ENCODE data around the gene OSBPL10. TPM values are rescaled to one million over a fixed set of nuclear protein-coding genes. Genes with fewer than 3 reads are reported as not detected.

OSBPL10 gene
- total RNA-seq, 1 donor from 2014 or later, result 24.4 TPM

DNA sequence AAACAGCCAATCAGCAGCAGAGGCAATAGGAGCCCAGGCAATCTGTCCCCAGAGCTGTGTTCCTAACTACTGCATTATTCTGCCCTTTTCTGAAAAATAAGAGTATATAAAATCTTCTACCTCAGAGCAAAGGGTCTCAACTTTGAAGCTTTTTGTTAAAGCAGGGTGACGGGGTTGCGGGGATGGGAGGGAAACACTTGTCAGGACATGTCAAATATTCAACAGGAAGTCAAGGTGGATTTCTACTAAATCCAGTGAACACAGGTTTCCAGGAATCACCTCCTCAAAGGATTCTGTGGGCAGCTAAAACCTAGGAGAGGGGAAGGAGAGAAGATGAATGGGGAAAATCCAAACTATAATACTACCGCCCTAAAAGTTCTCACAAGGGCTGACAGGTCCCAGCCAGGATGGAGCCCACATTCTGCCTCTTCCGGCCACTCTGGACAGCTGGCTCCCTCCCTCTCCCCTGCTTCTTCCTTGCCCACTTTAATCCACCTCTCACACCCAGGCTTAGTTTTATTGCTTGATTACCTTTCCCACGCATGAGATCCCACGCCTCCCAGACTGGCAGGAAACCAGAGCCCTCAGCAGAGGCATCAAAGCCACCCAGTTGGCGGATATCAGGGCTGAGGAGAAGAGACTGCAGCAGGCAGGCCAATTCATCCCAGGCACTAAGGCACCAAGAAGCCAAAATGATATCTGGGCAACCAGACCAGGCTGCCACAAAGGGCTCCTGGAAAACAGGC, 77.2 kb downstream of the OSBPL10 start:
- no peak for DNase-seq (ENCODE audit: extremely low spot score, unreplicated experiment)
- peaks cover 16% of the 10 kb centered on the region for H3K4me1 Mint-ChIP-seq (ENCODE audit: unreplicated experiment)
- H3K9me3 Mint-ChIP-seq, result no peaks in the 10 kb centered on the region
- TF ChIP-seq, protein P1, sequence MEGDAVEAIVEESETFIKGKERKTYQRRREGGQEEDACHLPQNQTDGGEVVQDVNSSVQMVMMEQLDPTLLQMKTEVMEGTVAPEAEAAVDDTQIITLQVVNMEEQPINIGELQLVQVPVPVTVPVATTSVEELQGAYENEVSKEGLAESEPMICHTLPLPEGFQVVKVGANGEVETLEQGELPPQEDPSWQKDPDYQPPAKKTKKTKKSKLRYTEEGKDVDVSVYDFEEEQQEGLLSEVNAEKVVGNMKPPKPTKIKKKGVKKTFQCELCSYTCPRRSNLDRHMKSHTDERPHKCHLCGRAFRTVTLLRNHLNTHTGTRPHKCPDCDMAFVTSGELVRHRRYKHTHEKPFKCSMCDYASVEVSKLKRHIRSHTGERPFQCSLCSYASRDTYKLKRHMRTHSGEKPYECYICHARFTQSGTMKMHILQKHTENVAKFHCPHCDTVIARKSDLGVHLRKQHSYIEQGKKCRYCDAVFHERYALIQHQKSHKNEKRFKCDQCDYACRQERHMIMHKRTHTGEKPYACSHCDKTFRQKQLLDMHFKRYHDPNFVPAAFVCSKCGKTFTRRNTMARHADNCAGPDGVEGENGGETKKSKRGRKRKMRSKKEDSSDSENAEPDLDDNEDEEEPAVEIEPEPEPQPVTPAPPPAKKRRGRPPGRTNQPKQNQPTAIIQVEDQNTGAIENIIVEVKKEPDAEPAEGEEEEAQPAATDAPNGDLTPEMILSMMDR (conservative IDR thresholded peaks at IDR 0.05), result no peak
- H3K4me3 Mint-ChIP-seq, result no peak overlapping the region
- peaks cover 3% of the 10 kb centered on the region for H3K36me3 Mint-ChIP-seq
- no peaks in the 10 kb centered on the region for H3K27me3 Mint-ChIP-seq
- no peak overlapping the region for H3K27ac Mint-ChIP-seq

DNA sequence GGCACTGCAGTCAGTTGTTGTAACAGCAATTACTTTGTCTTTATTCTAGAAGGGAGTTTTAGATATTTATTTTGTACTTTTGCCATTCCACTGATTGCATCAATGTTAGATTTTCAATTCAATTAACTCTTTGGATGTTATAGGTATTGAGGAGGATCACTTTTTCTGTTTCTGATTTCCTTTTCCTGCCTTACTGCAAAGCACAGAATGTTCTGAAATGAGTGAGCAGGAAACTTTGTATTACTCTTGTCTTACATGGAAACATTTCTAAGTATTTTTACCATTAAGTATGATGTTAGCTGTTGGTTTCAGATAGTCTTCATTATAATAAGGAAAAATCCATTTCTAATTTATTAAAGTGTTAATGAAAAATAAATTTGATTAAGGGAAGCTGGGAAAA, 80.5 kb downstream of the OSBPL10 start:
- H3K36me3 Mint-ChIP-seq, result peaks cover 3% of the 10 kb centered on the region
- TF ChIP-seq, protein P1 (conservative IDR thresholded peaks at IDR 0.05), result no peak
- H3K4me1 Mint-ChIP-seq (ENCODE audit: unreplicated experiment), result peaks cover 5% of the 10 kb centered on the region
- H3K4me3 Mint-ChIP-seq, result no peak overlapping the region
- DNase-seq (ENCODE audit: extremely low spot score, unreplicated experiment), result no peak
- no peak overlapping the region for H3K27ac Mint-ChIP-seq
- no peaks in the 10 kb centered on the region for H3K9me3 Mint-ChIP-seq
- H3K27me3 Mint-ChIP-seq, result no peaks in the 10 kb centered on the region

DNA sequence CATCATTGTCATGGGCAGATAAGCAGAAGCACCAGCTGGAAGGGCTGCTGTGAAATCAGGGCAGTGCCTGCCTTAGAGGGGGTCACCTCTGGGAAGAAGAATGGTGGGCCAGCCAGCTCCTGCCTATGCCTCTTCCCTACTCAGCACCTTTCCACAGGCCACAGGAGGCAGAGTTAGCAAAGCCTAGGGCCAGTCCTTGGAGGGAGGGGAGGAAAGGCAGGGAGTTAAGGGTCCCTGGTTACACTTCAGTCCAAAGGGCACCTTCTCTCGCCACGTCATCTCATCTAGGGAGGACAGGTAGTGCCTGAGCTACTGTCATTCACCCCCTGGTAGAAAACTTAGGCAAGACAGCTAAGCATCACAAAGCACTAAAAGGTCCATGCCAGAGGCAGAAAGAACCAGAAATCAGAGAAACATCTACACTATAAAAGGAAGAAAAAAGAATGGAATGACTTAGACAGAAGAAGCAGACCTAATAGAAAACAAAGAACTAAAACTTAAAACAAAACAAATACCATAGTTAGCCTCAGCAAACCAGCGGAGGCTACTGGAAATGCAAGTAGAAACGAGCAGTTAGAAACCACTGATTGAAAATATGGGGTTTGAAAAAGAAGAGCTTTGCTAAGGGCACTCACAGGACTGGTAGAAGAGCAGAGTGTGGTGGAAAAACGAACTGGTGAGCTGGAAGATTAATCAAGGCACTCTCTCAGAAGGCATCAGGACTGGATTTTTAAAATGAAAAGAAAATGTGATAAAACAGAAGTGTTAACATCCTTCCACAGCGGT, 84.2 kb downstream of the OSBPL10 start:
- Mint-ChIP-seq H3K9me3 (peaks cover 4% of the 10 kb centered on the region), H3K36me3 (peaks cover 4% of the 10 kb centered on the region), H3K4me1 (ENCODE audit: unreplicated experiment) (peaks cover 11% of the 10 kb centered on the region), H3K27ac (no peak overlapping the region), H3K27me3 (peaks cover 3% of the 10 kb centered on the region), H3K4me3 (no peak overlapping the region)
- TF ChIP-seq, protein P1 (conservative IDR thresholded peaks at IDR 0.05), result no peak
- DNase-seq (ENCODE audit: extremely low spot score, unreplicated experiment), result no peak

DNA sequence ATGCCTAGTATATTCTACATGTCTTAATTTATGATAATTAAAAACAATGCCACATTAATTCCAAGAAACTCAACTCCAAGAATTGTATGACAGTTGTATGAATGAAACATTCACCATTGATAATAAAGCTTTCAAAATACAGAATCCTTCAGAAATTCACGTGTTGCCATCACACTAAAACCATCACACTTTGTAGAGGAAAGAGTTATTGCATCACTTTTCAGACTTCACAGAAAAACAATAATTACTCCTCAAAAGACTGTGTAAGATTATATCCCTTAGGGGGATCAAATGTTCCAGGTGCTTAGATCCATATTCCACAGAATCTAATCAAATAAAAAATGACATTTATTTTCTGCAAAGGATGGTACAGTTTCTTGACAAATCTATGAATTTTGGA, 85.0 kb downstream of the OSBPL10 start:
- H3K9me3 Mint-ChIP-seq, result peaks cover 5% of the 10 kb centered on the region
- H3K36me3 Mint-ChIP-seq, result peaks cover 5% of the 10 kb centered on the region
- DNase-seq (ENCODE audit: extremely low spot score, unreplicated experiment), result no peak
- no peak overlapping the region for H3K4me3 Mint-ChIP-seq
- peaks cover 3% of the 10 kb centered on the region for H3K27me3 Mint-ChIP-seq
- H3K4me1 Mint-ChIP-seq (ENCODE audit: unreplicated experiment), result peaks cover 11% of the 10 kb centered on the region
- TF ChIP-seq, protein P1 (conservative IDR thresholded peaks at IDR 0.05), result no peak
- H3K27ac Mint-ChIP-seq, result no peak overlapping the region

DNA sequence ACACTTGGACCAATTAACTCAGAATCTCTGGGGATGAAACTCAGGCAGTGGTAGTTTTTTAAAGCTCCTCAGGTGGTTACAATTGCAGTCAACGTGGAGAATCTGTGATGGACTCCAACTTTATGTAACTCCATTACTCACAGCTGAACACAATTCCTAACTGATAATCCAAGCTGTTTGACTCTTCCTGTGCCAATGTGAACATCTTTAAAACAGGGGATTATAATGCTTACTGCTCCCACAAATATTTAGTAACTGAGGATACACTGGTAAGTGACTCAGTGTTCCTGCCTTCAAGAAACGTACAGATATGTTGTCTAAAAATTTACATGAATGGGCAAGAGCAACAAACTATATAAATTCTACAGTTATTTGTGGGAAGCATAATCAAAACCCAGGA, 85.6 kb downstream of the OSBPL10 start:
- TF ChIP-seq, protein P1 (conservative IDR thresholded peaks at IDR 0.05), result no peak
- Mint-ChIP-seq H3K4me1 (ENCODE audit: unreplicated experiment) (peaks cover 10% of the 10 kb centered on the region), H3K9me3 (peaks cover 5% of the 10 kb centered on the region), H3K27ac (no peak overlapping the region), H3K27me3 (peaks cover 3% of the 10 kb centered on the region), H3K4me3 (no peak overlapping the region), H3K36me3 (peaks cover 5% of the 10 kb centered on the region)
- DNase-seq (ENCODE audit: extremely low spot score, unreplicated experiment), result no peak

Data from type B pancreatic cell (in vitro differentiated cells).